ENCODE results near the gene KRTAP9-6.
"Not testable (repeated sequence)": the region's sequence is repeated elsewhere in the genome, so short reads cannot be mapped to it uniquely, and the experiment has no call there.

KRTAP9-6 gene

GRCh38 chr17:41249637-41250240 is 15.4 kb upstream of the KRTAP9-6 start, which contains the start of gene KRTAP9-4:
KRTAP9-4 (plus strand) TSS chr17:41249687; CDS start chr17:41249721, 34 bp downstream.
- H3K27me3 ChIP-seq (ENCODE audit: insufficient read depth, low read length); H3K4me3 ChIP-seq (ENCODE audit: low read length); H3K9ac ChIP-seq (ENCODE audit: low read depth, low read length); H3K27ac ChIP-seq (ENCODE audit: low read length); H3K9me3 ChIP-seq (ENCODE audit: insufficient read depth, low read depth, low read length); H3K4me1 ChIP-seq (ENCODE audit: insufficient read depth, low read length); H3K36me3 ChIP-seq (ENCODE audit: insufficient read depth, low read depth, low read length): not testable (repeated sequence)

- no peak overlapping the region for H3K9ac ChIP-seq (ENCODE audit: low read depth, low read length)
- no peaks in the 10 kb centered on the region for H3K36me3 ChIP-seq (ENCODE audit: insufficient read depth, low read depth, low read length)
- H3K4me1 ChIP-seq (ENCODE audit: insufficient read depth, low read length) = no peaks in the 10 kb centered on the region
- no peaks in the 10 kb centered on the region for H3K9me3 ChIP-seq (ENCODE audit: insufficient read depth, low read depth, low read length)
- H3K27ac ChIP-seq (ENCODE audit: low read length) = no peak overlapping the region
- H3K4me3 ChIP-seq (ENCODE audit: low read length) = no peak overlapping the region
- H3K27me3 ChIP-seq (ENCODE audit: insufficient read depth, low read length) = peaks cover 4% of the 10 kb centered on the region; the same call in 1 of the 2 replicates
Measured at GRCh38 chr17:41251261-41251660, 13.9 kb upstream of the KRTAP9-6 start.

GRCh38 chr17:41254861-41255260 is 10.3 kb upstream of the KRTAP9-6 start:
- Histone ChIP-seq H3K9ac (ENCODE audit: low read depth, low read length) (no peak overlapping the region), H3K27me3 (ENCODE audit: insufficient read depth, low read length) (peaks cover 3% of the 10 kb centered on the region; the same call in 1 of the 2 replicates), H3K4me3 (ENCODE audit: low read length) (no peak overlapping the region), H3K36me3 (ENCODE audit: insufficient read depth, low read depth, low read length) (no peaks in the 10 kb centered on the region), H3K27ac (ENCODE audit: low read length) (no peak overlapping the region), H3K9me3 (ENCODE audit: insufficient read depth, low read depth, low read length) (no peaks in the 10 kb centered on the region), H3K4me1 (ENCODE audit: insufficient read depth, low read length) (no peaks in the 10 kb centered on the region)

- not testable (repeated sequence) for H3K36me3 ChIP-seq (ENCODE audit: insufficient read depth, low read depth, low read length); H3K9me3 ChIP-seq (ENCODE audit: insufficient read depth, low read depth, low read length); H3K27me3 ChIP-seq (ENCODE audit: insufficient read depth, low read length)
Measured at GRCh38 chr17:41255381-41256290, 9.5 kb upstream of the KRTAP9-6 start, which contains the start of gene KRTAP9-9. KRTAP9-9 (plus strand) TSS chr17:41255384.

GRCh38 chr17:41256291-41256685 is 8.9 kb upstream of the KRTAP9-6 start:
- H3K4me1 ChIP-seq (ENCODE audit: insufficient read depth, low read length) = no peaks in the 10 kb centered on the region
- no peak overlapping the region for H3K27ac ChIP-seq (ENCODE audit: low read length)
- H3K9me3 ChIP-seq (ENCODE audit: insufficient read depth, low read depth, low read length) = no peaks in the 10 kb centered on the region
- H3K27me3 ChIP-seq (ENCODE audit: insufficient read depth, low read length) = peaks cover 3% of the 10 kb centered on the region; the same call in 1 of the 2 replicates
- H3K36me3 ChIP-seq (ENCODE audit: insufficient read depth, low read depth, low read length) = no peaks in the 10 kb centered on the region
- H3K4me3 ChIP-seq (ENCODE audit: low read length) = no peak overlapping the region
- H3K9ac ChIP-seq (ENCODE audit: low read depth, low read length) = no peak overlapping the region

More at GRCh38 chr17:41255381-41256290, 9.5 kb upstream of the KRTAP9-6 start, which contains the start of gene KRTAP9-9:
- not testable (repeated sequence) for H3K9ac ChIP-seq (ENCODE audit: low read depth, low read length); H3K4me3 ChIP-seq (ENCODE audit: low read length); H3K27ac ChIP-seq (ENCODE audit: low read length); H3K4me1 ChIP-seq (ENCODE audit: insufficient read depth, low read length)

- Histone ChIP-seq H3K9ac (ENCODE audit: low read depth, low read length) (no peak overlapping the region), H3K36me3 (ENCODE audit: insufficient read depth, low read depth, low read length) (no peaks in the 10 kb centered on the region), H3K27me3 (ENCODE audit: insufficient read depth, low read length) (peaks cover 3% of the 10 kb centered on the region; the same call in 1 of the 2 replicates), H3K4me1 (ENCODE audit: insufficient read depth, low read length) (no peaks in the 10 kb centered on the region), H3K9me3 (ENCODE audit: insufficient read depth, low read depth, low read length) (no peaks in the 10 kb centered on the region), H3K27ac (ENCODE audit: low read length) (no peak overlapping the region), H3K4me3 (ENCODE audit: low read length) (no peak overlapping the region)
Measured at GRCh38 chr17:41258406-41258805, 6.8 kb upstream of the KRTAP9-6 start.

GRCh38 chr17:41263212-41263611 is 2.0 kb upstream of the KRTAP9-6 start:
- no peak overlapping the region for H3K4me3 ChIP-seq (ENCODE audit: low read length)
- H3K36me3 ChIP-seq (ENCODE audit: insufficient read depth, low read depth, low read length) = no peaks in the 10 kb centered on the region
- no peaks in the 10 kb centered on the region for H3K4me1 ChIP-seq (ENCODE audit: insufficient read depth, low read length)
- H3K9ac ChIP-seq (ENCODE audit: low read depth, low read length) = no peak overlapping the region
- no peaks in the 10 kb centered on the region; the same call in 1 of the 2 replicates for H3K27me3 ChIP-seq (ENCODE audit: insufficient read depth, low read length)
- H3K9me3 ChIP-seq (ENCODE audit: insufficient read depth, low read depth, low read length) = no peaks in the 10 kb centered on the region
- H3K27ac ChIP-seq (ENCODE audit: low read length) = no peak overlapping the region

GRCh38 chr17:41264599-41264998 is 579 bp upstream of the KRTAP9-6 start:
- Histone ChIP-seq H3K4me3 (ENCODE audit: low read length) (no peak overlapping the region), H3K9me3 (ENCODE audit: insufficient read depth, low read depth, low read length) (no peaks in the 10 kb centered on the region), H3K9ac (ENCODE audit: low read depth, low read length) (no peak overlapping the region), H3K4me1 (ENCODE audit: insufficient read depth, low read length) (no peaks in the 10 kb centered on the region), H3K27me3 (ENCODE audit: insufficient read depth, low read length) (no peaks in the 10 kb centered on the region; the same call in 1 of the 2 replicates), H3K36me3 (ENCODE audit: insufficient read depth, low read depth, low read length) (no peaks in the 10 kb centered on the region), H3K27ac (ENCODE audit: low read length) (no peak overlapping the region)

- no peak overlapping the region for H3K4me3 ChIP-seq (ENCODE audit: low read length)
- no peaks in the 10 kb centered on the region for H3K36me3 ChIP-seq (ENCODE audit: insufficient read depth, low read depth, low read length)
- no peak overlapping the region for H3K9ac ChIP-seq (ENCODE audit: low read depth, low read length)
- no peaks in the 10 kb centered on the region for H3K9me3 ChIP-seq (ENCODE audit: insufficient read depth, low read depth, low read length)
- no peaks in the 10 kb centered on the region; the same call in 1 of the 2 replicates for H3K27me3 ChIP-seq (ENCODE audit: insufficient read depth, low read length)
- no peak overlapping the region for H3K27ac ChIP-seq (ENCODE audit: low read length)
- H3K4me1 ChIP-seq (ENCODE audit: insufficient read depth, low read length) = no peaks in the 10 kb centered on the region
Measured at GRCh38 chr17:41267711-41268110, 2.5 kb downstream of the KRTAP9-6 start.

GRCh38 chr17:41271323-41271722 is 6.1 kb downstream of the KRTAP9-6 start:
- H3K27me3 ChIP-seq (ENCODE audit: insufficient read depth, low read length) = not testable (repeated sequence)

GRCh38 chr17:41271858-41272257 is 6.7 kb downstream of the KRTAP9-6 start:
- Histone ChIP-seq H3K9ac (ENCODE audit: low read depth, low read length) (no peak overlapping the region), H3K27ac (ENCODE audit: low read length) (no peak overlapping the region), H3K4me3 (ENCODE audit: low read length) (no peak overlapping the region), H3K27me3 (ENCODE audit: insufficient read depth, low read length) (no peaks in the 10 kb centered on the region), H3K36me3 (ENCODE audit: insufficient read depth, low read depth, low read length) (no peaks in the 10 kb centered on the region), H3K4me1 (ENCODE audit: insufficient read depth, low read length) (no peaks in the 10 kb centered on the region), H3K9me3 (ENCODE audit: insufficient read depth, low read depth, low read length) (no peaks in the 10 kb centered on the region)

More at GRCh38 chr17:41271323-41271722, 6.1 kb downstream of the KRTAP9-6 start:
- not testable (repeated sequence) for H3K4me3 ChIP-seq (ENCODE audit: low read length); H3K36me3 ChIP-seq (ENCODE audit: insufficient read depth, low read depth, low read length); H3K9me3 ChIP-seq (ENCODE audit: insufficient read depth, low read depth, low read length); H3K4me1 ChIP-seq (ENCODE audit: insufficient read depth, low read length); H3K27ac ChIP-seq (ENCODE audit: low read length); H3K9ac ChIP-seq (ENCODE audit: low read depth, low read length)

All from iPS-20b (cell line).